GM21526 (cell line): ENCODE measurements around the gene STAT6.
"Not testable (repeated sequence)": the region's sequence is repeated elsewhere in the genome, so short reads cannot be mapped to it uniquely, and the experiment has no call there.

Experiments used
- ATAC-seq: cut with Tn5 transposase; IDR thresholded peaks from one replicate; pipeline ENCODE4 v1.9.1; 2021; ENCODE audit warnings: moderate library complexity; ENCODE audit not compliant: unreplicated experiment, low FRiP score

The STAT6 gene

GRCh38 chr12:57090924-57091637 is 20.1 kb downstream of the STAT6 start:
- ATAC-seq = no peak

DNA sequence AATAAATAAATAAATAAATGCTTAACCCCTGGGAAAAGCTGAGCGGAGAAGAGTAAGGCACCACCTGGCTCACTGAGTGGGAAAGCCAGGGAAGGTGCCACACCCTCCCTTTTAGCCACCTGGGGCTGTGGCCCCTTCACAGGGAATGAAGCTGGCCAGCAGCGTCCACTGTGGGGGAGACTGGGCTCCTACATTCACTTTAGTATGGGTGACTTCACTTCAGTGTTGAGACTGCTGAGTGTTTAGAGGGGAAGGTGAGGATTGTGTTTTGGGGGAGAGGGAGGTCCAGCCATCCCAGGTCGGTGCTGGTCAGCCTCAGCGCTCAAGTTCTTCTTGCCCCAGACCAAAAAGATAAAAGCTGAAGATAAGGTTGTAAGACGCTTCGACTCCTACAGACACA is 20.7 kb downstream of the STAT6 start:
- ATAC-seq = no peak

DNA sequence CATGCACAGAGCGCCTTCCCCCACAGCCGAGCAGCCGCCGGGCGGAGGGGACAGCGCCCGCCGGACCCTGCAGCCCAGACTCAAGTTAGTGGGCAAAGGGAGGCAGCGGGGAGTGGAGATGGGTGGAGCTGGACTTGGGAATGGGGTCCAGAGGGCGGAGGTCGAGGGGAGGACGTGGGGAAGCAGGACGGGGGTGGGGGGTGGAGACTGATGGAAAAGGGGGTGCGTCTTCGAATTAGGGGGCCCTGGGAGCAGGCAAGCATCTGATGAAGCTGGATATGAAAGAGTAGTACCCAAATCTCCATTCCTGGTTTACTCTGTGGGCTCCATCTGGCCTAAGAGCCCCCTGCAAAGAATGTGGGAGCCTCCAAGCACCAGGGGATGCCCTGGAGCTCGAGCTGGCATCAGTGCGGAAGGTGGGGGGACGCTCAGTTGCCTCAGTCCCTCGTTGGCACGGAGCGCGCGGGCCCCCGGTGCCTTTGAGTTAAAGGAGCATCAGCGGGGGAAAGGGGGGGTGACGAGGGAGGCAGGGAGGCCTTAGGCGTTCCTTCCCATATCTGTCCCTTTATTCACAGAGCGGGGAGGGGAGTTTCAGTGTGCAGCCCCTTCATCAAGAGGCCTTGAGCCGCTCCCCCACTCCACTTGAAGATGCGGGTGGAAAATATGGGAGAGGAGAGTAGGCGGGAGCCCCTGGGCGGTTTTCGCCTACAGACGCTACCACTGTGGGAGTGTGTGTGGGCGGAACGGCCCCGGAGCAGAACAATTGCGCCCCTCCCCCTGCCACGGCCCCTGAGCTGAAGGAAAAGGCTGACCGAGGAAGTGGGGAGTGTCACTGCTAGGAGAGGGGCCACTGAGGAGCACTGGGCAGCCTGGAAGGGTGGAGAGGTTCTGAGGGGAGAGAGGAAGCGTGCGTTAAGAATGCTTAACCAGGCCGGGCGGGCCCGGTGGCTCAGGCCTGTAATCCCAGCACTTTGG is 21.6 kb downstream of the STAT6 start:
- ATAC-seq = no peak

DNA sequence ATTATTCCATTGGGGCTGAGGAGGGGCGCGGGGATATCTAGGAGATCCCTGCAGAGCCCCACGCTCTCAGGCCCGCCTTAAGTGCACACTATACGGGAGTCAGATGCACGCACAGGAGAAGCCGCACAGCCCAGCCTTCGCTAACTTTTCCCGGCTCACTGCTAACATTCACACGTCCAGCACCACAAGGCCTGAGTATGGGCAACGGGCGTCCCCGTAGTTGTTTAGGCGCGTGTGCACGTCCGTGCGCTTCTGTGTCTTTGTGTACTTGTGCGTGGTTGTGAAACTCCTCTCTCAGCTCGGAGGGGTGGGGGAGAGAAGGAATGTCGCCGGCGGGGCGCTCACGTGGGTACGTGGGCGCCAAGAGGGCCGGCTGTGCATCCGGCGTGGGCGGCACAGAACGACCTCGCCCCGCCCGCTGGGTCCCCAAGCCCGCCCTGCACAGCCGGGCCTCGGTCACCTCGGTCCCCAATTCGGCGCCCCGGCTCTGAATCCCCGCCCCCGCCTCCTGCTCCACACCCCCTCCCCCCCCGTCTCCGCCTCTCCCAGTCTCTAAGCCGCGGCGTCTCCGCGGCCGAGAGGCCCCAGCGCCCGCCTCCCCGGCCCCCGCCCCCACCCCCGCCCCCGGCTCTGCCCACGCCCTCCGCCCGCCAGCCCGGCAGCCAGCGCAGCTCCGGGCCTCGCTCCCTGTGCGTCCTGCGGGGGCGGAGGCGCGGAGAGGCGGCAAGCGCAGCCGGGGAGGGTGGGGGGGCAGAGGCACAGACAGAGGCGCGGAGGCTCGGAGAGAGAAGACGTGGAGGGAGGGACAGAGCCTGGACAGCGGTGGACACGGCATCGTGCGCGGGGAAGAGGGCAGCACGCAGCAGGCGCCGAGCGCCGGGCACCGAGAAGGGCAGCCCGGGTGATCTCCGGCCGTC is 22.6 kb downstream of the STAT6 start, which contains the start of gene NAB2:
NAB2 (plus strand) TSS at position 761 of the 917 bp plus-strand sequence. CDS start 158 bp downstream, outside the sequence.
- peak; percentile 49 for ATAC-seq

- peak; percentile 15 for ATAC-seq
These were observed 23.3 kb downstream of the STAT6 start for GRCh38 chr12:57087691-57088353.

DNA sequence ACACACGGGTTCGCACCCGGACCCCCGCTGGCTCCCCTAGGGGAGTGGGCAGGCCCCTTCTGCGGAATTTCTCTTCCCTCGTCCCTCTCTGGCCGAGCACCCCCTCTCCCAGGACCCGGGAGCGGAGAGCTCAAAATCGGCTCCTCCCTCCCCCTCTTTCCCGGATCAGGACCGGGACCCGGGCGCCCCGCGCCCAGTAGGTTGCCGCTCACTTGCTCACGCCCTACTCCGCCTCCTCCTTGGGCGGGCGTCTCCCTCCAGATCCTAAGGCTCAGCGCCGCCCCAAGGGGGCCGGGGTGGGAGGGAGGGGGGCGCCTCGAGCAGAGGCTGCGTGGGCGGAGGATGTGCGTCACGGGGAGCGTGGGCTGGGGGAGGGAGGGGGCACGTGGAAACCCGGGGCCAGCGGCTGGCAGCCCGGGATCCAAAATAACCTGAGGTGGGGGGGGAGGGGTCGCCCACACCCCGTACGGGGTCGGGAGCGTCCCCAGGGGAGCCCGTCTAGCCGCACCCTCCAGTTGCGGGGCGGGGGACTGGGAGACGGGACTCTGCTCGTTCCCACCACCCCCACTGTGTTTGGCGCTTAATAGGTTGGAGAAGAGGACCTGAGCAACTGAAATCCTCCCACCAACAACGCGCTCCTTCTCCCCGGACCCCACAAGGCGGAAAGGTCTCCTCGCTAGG is 24.0 kb downstream of the STAT6 start:
- peak; percentile 22 for ATAC-seq

- no peak for ATAC-seq
These were observed 24.6 kb downstream of the STAT6 start for GRCh38 chr12:57086493-57087009.

GRCh38 chr12:57085999-57086492 is 25.1 kb downstream of the STAT6 start:
- ATAC-seq = no peak

- ATAC-seq = no peak
These were observed 30.3 kb downstream of the STAT6 start for GRCh38 chr12:57080855-57081254.

- ATAC-seq = no peak
These were observed 31.3 kb downstream of the STAT6 start for GRCh38 chr12:57079821-57080220.

GRCh38 chr12:57078519-57079404 is 32.4 kb downstream of the STAT6 start, which contains the start of gene NEMP1:
NEMP1 (minus strand) TSS chr12:57078791; CDS start chr12:57078745, 46 bp downstream.
- peak; percentile 92 for ATAC-seq

- ATAC-seq = not testable (repeated sequence)
These were observed 37.4 kb downstream of the STAT6 start for GRCh38 chr12:57073566-57074450.

DNA sequence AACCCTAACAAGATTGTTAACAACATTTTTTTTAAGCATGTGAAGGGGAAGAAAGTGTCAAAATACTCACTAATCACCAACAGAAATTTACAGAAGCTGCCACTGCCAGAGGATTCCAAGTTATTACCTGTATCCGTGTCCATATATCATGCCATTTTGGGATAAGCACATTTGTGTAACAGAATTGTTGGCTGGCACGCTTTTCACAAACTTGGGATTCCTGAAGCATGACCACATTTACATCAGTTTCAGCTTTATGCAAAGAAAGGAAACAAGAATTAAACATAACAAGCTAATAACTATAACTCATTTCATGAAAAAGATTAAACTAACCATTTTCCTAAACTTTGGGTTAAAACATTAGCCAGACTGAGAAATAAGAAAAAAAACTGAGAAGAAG is 38.5 kb downstream of the STAT6 start:
- no peak for ATAC-seq

DNA sequence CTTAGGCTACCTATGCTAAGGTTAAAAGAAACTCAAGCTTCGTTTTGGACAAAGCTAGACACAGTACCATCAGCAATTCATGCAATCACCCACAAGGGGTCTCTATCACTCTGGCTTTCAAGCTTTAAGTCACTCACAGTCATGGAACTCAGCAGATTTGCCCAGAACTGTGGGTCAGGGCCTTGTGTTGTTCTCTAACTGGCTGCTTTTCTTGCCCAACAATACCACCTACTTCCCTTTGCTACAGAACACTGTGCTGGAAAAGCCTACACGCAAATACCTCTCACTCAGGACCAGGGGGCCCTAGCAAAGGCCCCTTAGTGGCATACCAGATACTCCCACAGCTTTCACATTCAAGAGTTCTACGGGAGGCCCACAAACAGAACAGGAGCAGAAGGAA is 41.6 kb downstream of the STAT6 start:
- peak; percentile 75 for ATAC-seq

DNA sequence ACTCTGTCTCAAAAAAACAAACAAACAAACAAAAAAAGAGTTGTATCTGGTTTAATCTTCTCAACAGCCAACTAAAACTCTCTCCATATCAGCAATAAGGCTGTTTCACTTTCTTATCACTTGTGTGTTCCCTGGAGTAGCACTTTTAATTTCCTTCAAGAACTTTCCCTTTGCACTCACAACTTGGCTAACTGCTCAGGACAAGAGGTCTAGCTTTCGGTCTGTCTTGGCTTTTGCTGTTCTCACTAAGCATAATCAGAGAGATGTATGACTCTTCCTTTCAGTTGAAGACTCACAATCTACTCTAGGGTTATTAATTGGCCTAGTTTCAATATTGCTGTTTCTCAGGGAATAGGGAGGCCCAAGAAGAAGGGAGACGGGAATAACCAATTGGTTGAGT is 44.9 kb downstream of the STAT6 start:
- no peak for ATAC-seq

DNA sequence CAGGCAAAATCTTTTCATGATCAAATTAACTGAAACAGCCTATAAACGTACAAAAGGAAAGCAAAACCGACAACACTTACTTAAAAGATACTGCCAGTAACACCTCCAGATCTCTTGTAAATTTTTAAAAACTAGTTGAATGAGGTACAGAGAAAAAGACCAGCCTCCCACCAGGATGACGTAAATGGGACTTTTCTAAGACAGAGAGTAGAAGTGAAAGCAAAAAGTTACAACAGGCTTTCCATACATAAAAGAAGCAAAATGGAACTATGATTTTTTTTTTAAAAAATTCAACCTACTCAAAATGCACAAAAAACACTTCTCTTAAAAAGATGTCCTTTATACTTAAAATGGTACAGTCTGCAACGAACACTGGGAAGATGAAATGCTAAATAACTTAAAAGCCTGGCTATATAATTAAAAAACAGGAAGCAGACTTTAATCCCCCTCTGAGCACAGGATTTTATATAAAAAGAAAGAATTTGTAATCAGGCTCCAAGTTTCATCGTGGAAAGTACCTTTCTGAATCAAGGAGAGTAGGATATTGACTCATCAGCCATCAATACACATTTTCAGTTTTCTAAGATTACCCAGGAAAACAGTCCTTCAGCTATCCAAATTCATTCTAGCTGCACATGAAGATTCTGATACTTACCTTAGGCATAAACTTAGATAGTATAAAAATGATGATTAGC is 47.0 kb downstream of the STAT6 start:
- ATAC-seq = peak; percentile 54
